Hepatocyte (in vitro differentiated cells): ENCODE data around the gene CHTOP.

ENCODE experiments used
- EZH2 ChIP-seq: fragments of 200-600 bp; sonication (generic); IDR thresholded peaks from 2 replicates; pipeline ENCODE4 v1.6.1; 2016; ENCODE audit warnings: antibody characterized with exemption, mild to moderate bottlenecking, borderline replicate concordance
- TF ChIP-seq, protein P1 (sequence below): fragments of 200-600 bp; sonication (generic); IDR thresholded peaks from 2 replicates; pipeline ENCODE4 v1.5.1; 2016; ENCODE audit warnings: antibody characterized with exemption, mild to moderate bottlenecking; ENCODE audit not compliant: poor library complexity

DNA sequence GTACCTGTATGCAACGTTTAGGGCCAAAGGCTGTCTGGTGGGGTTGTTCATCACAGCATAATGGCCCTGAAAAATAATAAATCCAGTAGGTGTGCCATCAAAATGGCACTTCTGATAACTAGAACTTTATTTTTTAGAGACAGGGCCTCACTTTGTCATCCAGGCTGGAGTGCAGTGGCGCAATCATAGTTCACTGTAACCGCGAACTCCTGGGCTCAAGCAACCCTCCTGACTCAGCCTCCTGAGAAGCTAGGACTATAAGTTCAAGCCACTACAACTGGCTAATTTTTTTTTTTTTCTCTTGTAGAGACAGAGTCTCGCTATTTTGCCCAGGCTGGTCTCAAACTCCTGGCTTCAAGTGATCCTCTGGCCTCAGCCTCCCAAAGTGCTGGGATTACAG, 29.3 kb downstream of the CHTOP start:
- TF ChIP-seq, protein P1, sequence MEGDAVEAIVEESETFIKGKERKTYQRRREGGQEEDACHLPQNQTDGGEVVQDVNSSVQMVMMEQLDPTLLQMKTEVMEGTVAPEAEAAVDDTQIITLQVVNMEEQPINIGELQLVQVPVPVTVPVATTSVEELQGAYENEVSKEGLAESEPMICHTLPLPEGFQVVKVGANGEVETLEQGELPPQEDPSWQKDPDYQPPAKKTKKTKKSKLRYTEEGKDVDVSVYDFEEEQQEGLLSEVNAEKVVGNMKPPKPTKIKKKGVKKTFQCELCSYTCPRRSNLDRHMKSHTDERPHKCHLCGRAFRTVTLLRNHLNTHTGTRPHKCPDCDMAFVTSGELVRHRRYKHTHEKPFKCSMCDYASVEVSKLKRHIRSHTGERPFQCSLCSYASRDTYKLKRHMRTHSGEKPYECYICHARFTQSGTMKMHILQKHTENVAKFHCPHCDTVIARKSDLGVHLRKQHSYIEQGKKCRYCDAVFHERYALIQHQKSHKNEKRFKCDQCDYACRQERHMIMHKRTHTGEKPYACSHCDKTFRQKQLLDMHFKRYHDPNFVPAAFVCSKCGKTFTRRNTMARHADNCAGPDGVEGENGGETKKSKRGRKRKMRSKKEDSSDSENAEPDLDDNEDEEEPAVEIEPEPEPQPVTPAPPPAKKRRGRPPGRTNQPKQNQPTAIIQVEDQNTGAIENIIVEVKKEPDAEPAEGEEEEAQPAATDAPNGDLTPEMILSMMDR = no peak
- TF ChIP-seq EZH2 = no peak
